Activated CD4-positive, alpha-beta T cell treated with anti-CD3 and anti-CD28 coated beads for 36 hours (primary cell): Measurements from ENCODE around the gene PNISR. TPM values are rescaled to one million over a fixed set of nuclear protein-coding genes. Genes with fewer than 3 reads are reported as not detected.

Experiments used
- ATAC-seq: fragments of 200-7000 bp; cut with Tn5 transposase; one replicate; pipeline ENCODE4 v1.10.0; 2021; ENCODE audit warnings: mild to moderate bottlenecking, moderate library complexity
- CTCF ChIA-PET: fragments of 350-600 bp; sonication (Branson Sonifier 250); formaldehyde crosslinking; loops from one replicate; lab custom pipeline; 2021; ENCODE audit warnings: antibody characterized with exemption; lab: Charles Lee
- POLR2A ChIA-PET: fragments of 350-600 bp; sonication (Branson Sonifier 250); formaldehyde crosslinking; loops from one replicate; lab custom pipeline; 2021; ENCODE audit warnings: antibody characterized with exemption, inconsistent platforms; lab: Charles Lee
- DNase-seq: peaks from one replicate; pipeline ENCODE4 v3.0.0-alpha.2; 2020
- H3K27ac Mint-ChIP-seq: one replicate; pipeline ENCODE4 v1.8.0; 2021; ENCODE audit warnings: mixed read lengths
- H3K27me3 Mint-ChIP-seq: one replicate; pipeline ENCODE4 v1.8.0; 2021; ENCODE audit warnings: mixed read lengths
- H3K36me3 Mint-ChIP-seq: one replicate; pipeline ENCODE4 v1.8.0; 2021; ENCODE audit warnings: low read depth, mixed read lengths
- H3K4me1 Mint-ChIP-seq: one replicate; pipeline ENCODE4 v1.8.0; 2021; ENCODE audit warnings: mixed read lengths
- H3K4me3 Mint-ChIP-seq: one replicate; pipeline ENCODE4 v1.8.0; 2021; ENCODE audit warnings: mild to moderate bottlenecking, moderate library complexity, mixed read lengths
- H3K9me3 Mint-ChIP-seq: one replicate; pipeline ENCODE4 v1.8.0; 2021; ENCODE audit warnings: low read depth, mixed read lengths
- intact Hi-C, 2 experiments: fragments of 100-400 bp; cut with DNase I in 1 of 2; cut with micrococcal nuclease in 1 of 2; formaldehyde crosslinking; loops; one replicate each; pipeline versions ENCODE4 v1.14.2 to v1.15.1; 2022 to 2024; cut with DNase I, micrococcal nuclease
- total RNA-seq, 2 experiments: library from RNA; stranded (reverse); gene quantifications; one replicate each; pipeline ENCODE4 v1.2.3, GENCODE V29; 2021

The PNISR gene
- total RNA-seq, 2 experiments from 2014 or later, result 127 to 148 TPM

DNA sequence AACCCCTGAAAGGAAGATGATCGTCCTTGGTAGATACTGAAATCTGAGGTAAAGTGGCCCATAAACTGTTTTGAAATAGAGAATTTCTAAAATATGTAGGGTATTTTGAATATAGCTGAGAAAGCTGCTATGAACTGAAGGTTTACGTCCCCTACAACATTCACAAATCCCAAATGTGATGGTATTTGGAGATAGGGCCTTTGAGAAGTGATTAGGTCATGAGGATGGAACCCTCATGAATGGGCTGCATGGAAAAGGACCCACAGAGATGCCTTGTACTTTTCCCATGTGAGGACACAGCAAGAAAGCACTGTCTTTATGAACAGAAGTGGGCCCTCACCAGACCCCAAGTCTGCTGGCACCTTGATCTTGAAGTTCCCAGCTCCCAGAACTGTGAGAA is 6.8 kb upstream of the PNISR start:
- Mint-ChIP-seq H3K4me3 (no peak overlapping the region), H3K27me3 (no peaks in the 10 kb centered on the region), H3K9me3 (no peaks in the 10 kb centered on the region), H3K36me3 (peaks cover 8% of the 10 kb centered on the region), H3K4me1 (peaks cover 11% of the 10 kb centered on the region), H3K27ac (no peak overlapping the region)
- ChIA-PET POLR2A (no interaction called here), CTCF (interaction anchor here (1.1 to 1.6 kb wide), 4 partner anchors 85 to 157 kb away, joined by 3 to 4 read pairs (median 4); no protein-coding TSS in a partner anchor)
- DNase-seq (no peak), ATAC-seq (no peak)
- intact Hi-C loops, result no loop called here

DNA sequence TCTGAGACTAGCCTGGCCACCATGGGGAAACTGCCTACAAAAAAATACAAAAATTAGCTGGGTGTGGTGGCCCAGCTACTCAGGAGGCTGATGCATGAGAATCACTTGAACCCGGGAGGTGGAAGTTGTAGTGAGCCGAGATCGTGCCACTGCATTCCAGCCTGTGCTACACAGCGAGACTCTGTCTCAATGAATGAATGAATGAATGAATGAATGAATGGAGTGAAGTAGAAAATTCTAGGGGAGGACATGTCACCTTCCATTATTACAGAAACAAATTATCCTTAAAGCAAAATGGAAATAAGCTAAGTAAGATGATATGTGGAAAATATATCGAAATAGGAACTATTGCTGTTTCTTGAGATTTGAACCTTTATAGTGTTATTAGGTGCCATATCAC is 2.9 kb upstream of the PNISR start:
- H3K4me3 Mint-ChIP-seq, result no peak overlapping the region
- no peaks in the 10 kb centered on the region for H3K27me3 Mint-ChIP-seq
- ChIA-PET POLR2A (no interaction called here), CTCF (interaction anchor here (0.9 kb wide), 1 partner anchor 11 kb away, joined by 3 read pairs; no protein-coding TSS in a partner anchor)
- peaks cover 35% of the 10 kb centered on the region for H3K4me1 Mint-ChIP-seq
- DNase-seq (no peak), ATAC-seq (no peak)
- H3K9me3 Mint-ChIP-seq, result no peaks in the 10 kb centered on the region
- intact Hi-C loops, result no loop called here
- H3K27ac Mint-ChIP-seq, result no peak overlapping the region
- peaks cover 23% of the 10 kb centered on the region for H3K36me3 Mint-ChIP-seq

DNA sequence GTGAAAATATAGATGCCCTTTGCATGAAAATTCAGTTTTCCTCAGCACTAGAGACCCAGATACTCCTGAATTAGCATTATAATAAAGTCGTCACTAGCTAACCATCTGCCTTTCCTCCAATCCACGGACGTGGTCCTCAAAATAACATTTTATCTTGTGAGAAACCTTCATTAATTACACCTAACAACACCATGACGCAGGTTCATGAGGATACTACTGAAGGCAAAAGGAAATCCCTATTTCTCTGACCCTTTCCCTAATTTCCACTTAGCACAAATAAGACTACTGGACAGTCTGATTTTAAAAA is 1.3 kb upstream of the PNISR start:
- Mint-ChIP-seq H3K27me3 (no peaks in the 10 kb centered on the region), H3K36me3 (peaks cover 34% of the 10 kb centered on the region), H3K4me1 (peaks cover 51% of the 10 kb centered on the region), H3K4me3 (peak overlapping the region; percentile 91), H3K27ac (peak overlapping the region; percentile 99), H3K9me3 (no peaks in the 10 kb centered on the region)
- CTCF ChIA-PET, result interaction anchor here (0.9 to 2.7 kb wide), 9 partner anchors 8 to 320 kb away, joined by 3 to 12 read pairs (median 4); partner anchors contain the start of genes CCNC, COQ3 and USP45
- POLR2A ChIA-PET, result no interaction called here
- DNase-seq (no peak), ATAC-seq (no peak)
- intact Hi-C loops, result loop anchor here in 1 of 2 experiments (1.0 kb wide), 1 partner anchor 96 kb away; no protein-coding TSS in a partner anchor

GRCh38 chr6:99425647-99426450 is 741 bp upstream of the PNISR start:
- peak; percentile 60 for ATAC-seq

DNA sequence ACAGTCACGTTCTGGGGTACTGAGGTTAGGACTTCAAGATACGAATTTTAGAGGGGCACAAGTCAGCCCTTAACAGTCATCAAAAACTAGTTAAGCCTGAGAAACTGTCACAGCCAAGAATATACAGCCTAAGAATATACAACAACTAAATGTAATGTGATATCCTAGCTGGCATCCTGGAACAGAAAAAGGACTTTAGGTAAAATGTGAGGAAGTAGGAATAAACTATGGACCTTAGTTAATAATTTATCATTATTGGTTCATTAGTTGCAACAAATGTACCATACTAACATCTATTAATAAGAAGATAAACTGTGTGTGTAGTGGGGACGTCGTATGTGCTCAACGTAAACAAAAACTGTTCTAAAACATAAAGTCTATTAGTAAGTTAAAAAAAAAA is 1.1 kb downstream of the PNISR start:
- POLR2A ChIA-PET, result interaction anchor here (0.6 to 1.0 kb wide), 5 partner anchors 12 to 145 kb away, joined by 3 to 5 read pairs (median 3); partner anchors contain the start of genes CCNC and COQ3

More at GRCh38 chr6:99425647-99426450, 741 bp upstream of the PNISR start:
- ChIA-PET CTCF (interaction anchor here (0.6 to 2.7 kb wide), 10 partner anchors 8 to 321 kb away, joined by 3 to 12 read pairs (median 4); partner anchors contain the start of genes CCNC, COQ3 and USP45), POLR2A (interaction anchor here (0.6 to 1.0 kb wide), 3 partner anchors 32 to 143 kb away, joined by 3 to 4 read pairs (median 4); partner anchors contain the start of genes CCNC and COQ3)
- Mint-ChIP-seq H3K4me3 (peak overlapping the region; percentile 91), H3K9me3 (no peaks in the 10 kb centered on the region), H3K27ac (peak overlapping the region; percentile 99), H3K36me3 (peaks cover 39% of the 10 kb centered on the region), H3K4me1 (peaks cover 57% of the 10 kb centered on the region), H3K27me3 (no peaks in the 10 kb centered on the region)
- intact Hi-C loops, result loop anchor here (1.0 to 2.0 kb wide), 7 partner anchors 32 to 479 kb away; partner anchors contain the start of genes CCNC (in 2 of the 2), COQ3 (in 2 of the 2), USP45 (in 2 of the 2) and FBXL4 (in 1 of the 2)
- DNase-seq, result peak; percentile 82

GRCh38 chr6:99422912-99423311 is 2.2 kb downstream of the PNISR start:
- intact Hi-C loops, result loop anchor here in 1 of 2 experiments (1.0 to 2.0 kb wide), 2 partner anchors 9 to 20 kb away; no protein-coding TSS in a partner anchor
- ChIA-PET POLR2A (no interaction called here), CTCF (interaction anchor here (1.1 to 1.8 kb wide), 3 partner anchors 11 to 93 kb away, joined by 3 to 7 read pairs (median 4); no protein-coding TSS in a partner anchor)
- H3K4me1 Mint-ChIP-seq, result peaks cover 69% of the 10 kb centered on the region
- no peaks in the 10 kb centered on the region for H3K27me3 Mint-ChIP-seq
- H3K36me3 Mint-ChIP-seq, result peaks cover 43% of the 10 kb centered on the region
- no peak overlapping the region for H3K27ac Mint-ChIP-seq
- no peaks in the 10 kb centered on the region for H3K9me3 Mint-ChIP-seq
- peak overlapping the region; percentile 91 for H3K4me3 Mint-ChIP-seq
- ATAC-seq, result no peak
- DNase-seq, result no peak

More for the DNA sequence above, 1.1 kb downstream of the PNISR start:
- H3K4me1 Mint-ChIP-seq, result peaks cover 66% of the 10 kb centered on the region
- peaks cover 41% of the 10 kb centered on the region for H3K36me3 Mint-ChIP-seq
- H3K27me3 Mint-ChIP-seq, result no peaks in the 10 kb centered on the region
- H3K4me3 Mint-ChIP-seq, result peak overlapping the region; percentile 91
- H3K9me3 Mint-ChIP-seq, result no peaks in the 10 kb centered on the region
- CTCF ChIA-PET, result interaction anchor here (0.7 to 2.7 kb wide), 5 partner anchors 10 to 397 kb away, joined by 3 to 12 read pairs (median 3); partner anchors contain the start of gene COQ3
- ATAC-seq, result no peak
- intact Hi-C loops, result loop anchor here (1.0 to 2.0 kb wide), 3 partner anchors 93 to 477 kb away; partner anchors contain the start of gene FBXL4 (in 1 of the 2)
- DNase-seq, result no peak
- peak overlapping the region; percentile 99 for H3K27ac Mint-ChIP-seq

DNA sequence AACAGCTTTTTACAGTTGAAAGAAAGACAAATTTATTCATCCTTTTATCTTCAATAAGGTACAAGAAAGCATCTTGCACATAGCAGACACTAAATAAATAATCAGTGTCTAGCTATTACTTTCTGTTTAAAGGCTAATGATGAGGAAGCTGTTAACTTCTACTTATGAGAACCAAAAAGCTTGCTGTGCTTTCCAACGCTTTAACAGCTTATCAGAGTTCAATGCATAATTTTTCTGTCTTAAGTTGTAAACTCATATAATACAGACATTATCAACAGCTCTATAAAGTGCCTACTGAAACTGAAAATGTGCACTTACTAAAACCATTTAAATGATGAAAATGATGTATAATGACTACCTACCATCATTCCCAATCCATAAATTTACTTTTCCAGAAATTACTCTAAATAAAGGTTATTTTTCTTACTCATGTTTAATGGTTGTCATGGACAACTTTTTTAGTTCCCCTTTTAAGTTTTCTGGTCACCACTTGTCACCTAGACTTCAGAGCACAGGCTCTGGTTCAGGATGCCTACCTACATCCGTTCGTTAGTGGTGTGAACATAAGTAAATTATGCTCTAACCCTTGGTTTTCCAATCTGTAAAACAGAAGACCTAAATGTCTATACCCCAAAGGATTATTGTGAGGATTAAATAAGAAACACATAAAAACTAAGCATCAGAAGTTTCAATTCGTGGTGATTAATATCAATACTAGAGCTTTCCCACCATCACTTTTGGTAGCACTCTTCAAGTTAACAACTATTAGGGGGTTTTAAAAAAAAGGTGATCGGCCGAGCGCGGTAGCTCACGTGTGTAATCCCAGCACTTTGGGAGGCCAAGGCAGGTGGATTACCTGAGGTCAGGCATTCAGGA is 8.0 kb downstream of the PNISR start:
- H3K4me3 Mint-ChIP-seq, result no peak overlapping the region
- CTCF ChIA-PET, result interaction anchor here (0.9 to 1.1 kb wide), 3 partner anchors 10 to 80 kb away, joined by 3 to 4 read pairs (median 3); no protein-coding TSS in a partner anchor
- H3K9me3 Mint-ChIP-seq, result no peaks in the 10 kb centered on the region
- H3K36me3 Mint-ChIP-seq, result peaks cover 35% of the 10 kb centered on the region
- no peaks in the 10 kb centered on the region for H3K27me3 Mint-ChIP-seq
- POLR2A ChIA-PET, result no interaction called here
- H3K4me1 Mint-ChIP-seq, result peaks cover 58% of the 10 kb centered on the region
- H3K27ac Mint-ChIP-seq, result peak overlapping the region; percentile 60
- ATAC-seq, result peak; percentile 65
- intact Hi-C loops, result no loop called here
- DNase-seq, result no peak

DNA sequence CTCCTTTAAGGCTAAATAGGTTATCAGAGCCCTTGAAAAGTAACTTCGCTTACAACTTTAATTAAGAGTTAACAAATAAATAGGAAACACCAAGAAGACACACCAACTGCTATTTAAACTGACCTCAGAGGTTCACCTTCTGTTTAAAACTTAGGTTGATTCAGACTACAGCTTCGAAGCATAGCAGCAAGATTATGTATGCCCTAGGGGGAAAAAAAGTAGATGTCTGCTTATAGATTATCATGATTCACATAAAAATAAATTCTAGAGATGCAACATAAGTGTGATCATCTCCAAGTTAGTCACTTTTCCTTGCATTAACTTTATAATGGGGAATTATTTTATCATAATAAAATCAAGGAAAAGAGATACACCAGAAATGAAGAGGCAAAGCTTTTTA is 8.9 kb downstream of the PNISR start:
- POLR2A ChIA-PET, result no interaction called here
- Mint-ChIP-seq H3K4me3 (no peak overlapping the region), H3K36me3 (peaks cover 30% of the 10 kb centered on the region), H3K27me3 (no peaks in the 10 kb centered on the region), H3K27ac (peak overlapping the region; percentile 1), H3K4me1 (peaks cover 54% of the 10 kb centered on the region), H3K9me3 (no peaks in the 10 kb centered on the region)
- intact Hi-C loops, result no loop called here
- CTCF ChIA-PET, result interaction anchor here (1.1 kb wide), 1 partner anchor 10 kb away, joined by 3 read pairs; no protein-coding TSS in a partner anchor
- ATAC-seq (no peak), DNase-seq (no peak)

DNA sequence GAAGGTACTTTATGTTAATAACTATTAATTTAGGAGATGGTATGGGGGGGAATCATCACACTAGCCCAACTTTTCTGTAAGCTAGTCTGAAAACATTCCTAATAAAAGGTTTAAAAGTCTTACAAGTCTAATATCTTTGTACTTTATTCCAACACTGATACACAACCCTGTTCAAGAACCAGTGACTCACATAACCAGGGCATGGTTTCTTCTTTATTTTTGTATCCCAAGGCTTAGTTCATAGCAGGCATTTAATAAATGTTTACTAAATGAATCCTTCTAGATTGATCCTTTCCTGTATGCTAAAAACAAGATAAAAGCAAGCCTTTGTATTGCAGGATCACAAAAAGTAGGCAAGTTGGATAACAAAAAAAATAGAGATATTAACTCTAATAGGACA is 9.7 kb downstream of the PNISR start:
- H3K4me3 Mint-ChIP-seq, result no peak overlapping the region
- ChIA-PET CTCF (interaction anchor here (0.9 to 1.0 kb wide), 2 partner anchors 81 to 85 kb away, joined by 3 to 4 read pairs; no protein-coding TSS in a partner anchor), POLR2A (no interaction called here)
- no peaks in the 10 kb centered on the region for H3K27me3 Mint-ChIP-seq
- DNase-seq, result no peak
- H3K4me1 Mint-ChIP-seq, result peaks cover 51% of the 10 kb centered on the region
- intact Hi-C loops, result no loop called here
- H3K9me3 Mint-ChIP-seq, result no peaks in the 10 kb centered on the region
- no peak for ATAC-seq
- no peak overlapping the region for H3K27ac Mint-ChIP-seq
- H3K36me3 Mint-ChIP-seq, result peaks cover 31% of the 10 kb centered on the region

- H3K36me3 Mint-ChIP-seq, result peaks cover 44% of the 10 kb centered on the region
- no peaks in the 10 kb centered on the region for H3K9me3 Mint-ChIP-seq
- intact Hi-C loops, result no loop called here
- ATAC-seq (no peak), DNase-seq (no peak)
- peak overlapping the region; percentile 30 for H3K27ac Mint-ChIP-seq
- H3K4me1 Mint-ChIP-seq, result peaks cover 34% of the 10 kb centered on the region
- ChIA-PET CTCF (no interaction called here), POLR2A (interaction anchor here (0.9 kb wide), 1 partner anchor 12 kb away, joined by 3 read pairs; no protein-coding TSS in a partner anchor)
- H3K4me3 Mint-ChIP-seq, result no peak overlapping the region
- H3K27me3 Mint-ChIP-seq, result no peaks in the 10 kb centered on the region
Measured at GRCh38 chr6:99412065-99412464, 13.0 kb downstream of the PNISR start.
